ENCODE measurements around the gene ANKMY1. TPM values are rescaled to one million over a fixed set of nuclear protein-coding genes. Genes with fewer than 3 reads are reported as not detected.
"Not testable (repeated sequence)": the region's sequence is repeated elsewhere in the genome, so short reads cannot be mapped to it uniquely, and the experiment has no call there.

Gene ANKMY1
- total RNA-seq, 4 donors from 2014 or later = 18.0 to 22.7 (median 21.1) TPM

DNA sequence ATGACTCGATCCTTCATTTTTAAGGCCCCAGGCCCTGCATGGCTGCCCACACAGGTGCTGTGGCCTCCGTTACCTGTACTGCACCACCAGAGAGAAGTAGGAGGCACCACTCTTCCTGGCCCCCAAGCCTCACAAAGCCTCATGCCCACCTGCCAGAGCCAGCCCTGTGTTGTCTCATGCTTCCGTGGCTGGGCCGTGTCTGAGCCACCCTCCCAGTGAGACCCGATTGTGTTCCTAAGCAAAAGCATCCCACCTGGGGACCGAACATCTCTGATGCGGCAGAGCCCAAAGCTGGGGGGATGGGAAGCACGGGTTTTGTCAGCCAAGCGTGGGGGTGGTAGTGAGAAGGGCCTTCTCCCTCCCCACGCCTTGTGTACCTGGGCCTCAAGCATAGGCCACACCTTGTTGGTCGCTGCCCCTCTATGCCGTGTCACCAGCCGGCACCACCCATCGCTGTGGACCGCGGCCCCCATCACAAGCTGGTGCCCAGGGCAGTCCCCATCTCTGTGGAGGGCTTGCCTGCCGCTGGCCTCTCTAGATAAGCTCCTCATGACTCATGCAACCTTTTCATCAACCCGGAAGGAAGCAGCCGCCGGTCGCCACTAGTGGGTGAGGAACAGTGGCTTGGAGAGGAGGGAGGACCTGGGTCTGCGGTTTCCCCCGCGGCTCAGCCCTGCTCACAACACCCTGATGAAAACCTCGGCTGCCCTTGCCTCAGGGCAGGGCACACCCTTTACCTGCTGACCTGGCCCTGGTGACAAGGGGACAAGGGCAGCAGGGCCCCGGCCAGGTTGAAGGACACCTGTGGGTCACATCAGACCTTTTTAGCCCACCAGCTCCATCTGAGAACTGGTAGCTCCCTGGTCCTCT lies 7.8 kb upstream of the ANKMY1 start:
- no peak for TF ChIP-seq POLR2A (IDR thresholded peaks at IDR 0.05)
- TF ChIP-seq, protein P1, sequence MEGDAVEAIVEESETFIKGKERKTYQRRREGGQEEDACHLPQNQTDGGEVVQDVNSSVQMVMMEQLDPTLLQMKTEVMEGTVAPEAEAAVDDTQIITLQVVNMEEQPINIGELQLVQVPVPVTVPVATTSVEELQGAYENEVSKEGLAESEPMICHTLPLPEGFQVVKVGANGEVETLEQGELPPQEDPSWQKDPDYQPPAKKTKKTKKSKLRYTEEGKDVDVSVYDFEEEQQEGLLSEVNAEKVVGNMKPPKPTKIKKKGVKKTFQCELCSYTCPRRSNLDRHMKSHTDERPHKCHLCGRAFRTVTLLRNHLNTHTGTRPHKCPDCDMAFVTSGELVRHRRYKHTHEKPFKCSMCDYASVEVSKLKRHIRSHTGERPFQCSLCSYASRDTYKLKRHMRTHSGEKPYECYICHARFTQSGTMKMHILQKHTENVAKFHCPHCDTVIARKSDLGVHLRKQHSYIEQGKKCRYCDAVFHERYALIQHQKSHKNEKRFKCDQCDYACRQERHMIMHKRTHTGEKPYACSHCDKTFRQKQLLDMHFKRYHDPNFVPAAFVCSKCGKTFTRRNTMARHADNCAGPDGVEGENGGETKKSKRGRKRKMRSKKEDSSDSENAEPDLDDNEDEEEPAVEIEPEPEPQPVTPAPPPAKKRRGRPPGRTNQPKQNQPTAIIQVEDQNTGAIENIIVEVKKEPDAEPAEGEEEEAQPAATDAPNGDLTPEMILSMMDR (IDR thresholded peaks at IDR 0.05) = no peak
- no peak overlapping the region for H3K4me3 ChIP-seq (ENCODE audit: low read depth, poor library complexity, severe bottlenecking)
- intact Hi-C loops (cut with DNase I; ENCODE audit: low total_unique reads) = no loop called here
- WGBS, 2 donors = 40 to 47% methylated on average over 18 to 21 of the region's 26 CpGs
- peak; percentile 83 to 96 for DNase-seq (ENCODE audit: low spot score in 2 of 2)

DNA sequence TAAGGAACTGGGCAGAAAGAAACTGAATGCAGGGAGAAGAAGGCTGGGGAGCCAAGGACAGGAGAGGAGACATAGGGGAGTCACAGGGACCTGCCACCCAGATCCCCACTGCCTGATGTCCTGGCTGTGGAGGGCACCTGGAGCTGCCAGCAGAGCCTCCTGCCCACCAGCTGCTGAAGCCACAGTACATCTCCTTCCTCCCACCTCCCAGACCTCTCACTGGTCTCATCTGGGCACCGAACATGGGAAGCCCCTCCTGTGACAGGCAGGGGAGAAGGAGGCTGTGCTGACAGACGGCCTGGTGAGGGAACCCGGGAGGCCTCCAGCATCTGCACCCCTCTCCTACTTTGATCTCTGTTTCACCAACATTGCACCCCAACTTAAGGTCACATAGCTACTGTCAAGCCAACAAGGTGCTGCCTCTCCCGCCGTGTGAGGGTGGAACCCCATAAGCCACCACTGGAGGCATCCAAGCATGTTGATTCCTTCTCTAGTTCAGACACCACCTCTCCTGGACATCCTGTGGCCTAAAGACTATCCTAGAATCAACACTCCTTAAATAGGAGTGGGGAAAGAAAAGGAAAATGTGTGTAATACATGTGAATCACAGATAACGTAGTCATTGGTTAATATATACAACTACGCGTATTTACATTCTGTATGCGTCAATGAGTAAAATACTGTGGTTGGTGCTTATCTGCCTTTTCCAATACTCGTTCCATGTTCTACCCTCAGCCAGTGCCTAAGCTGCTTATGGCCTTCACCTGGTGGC lies 7.0 kb upstream of the ANKMY1 start:
- no peak overlapping the region for H3K4me3 ChIP-seq (ENCODE audit: low read depth, poor library complexity, severe bottlenecking)
- peak; percentile 11 to 48 for DNase-seq (ENCODE audit: low spot score in 2 of 2)
- WGBS, 2 donors = 82 to 86% methylated on average over 10 of the region's 10 CpGs
- TF ChIP-seq, protein P1 (IDR thresholded peaks at IDR 0.05) = no peak
- TF ChIP-seq POLR2A (IDR thresholded peaks at IDR 0.05) = no peak
- intact Hi-C loops (cut with DNase I; ENCODE audit: low total_unique reads) = no loop called here

DNA sequence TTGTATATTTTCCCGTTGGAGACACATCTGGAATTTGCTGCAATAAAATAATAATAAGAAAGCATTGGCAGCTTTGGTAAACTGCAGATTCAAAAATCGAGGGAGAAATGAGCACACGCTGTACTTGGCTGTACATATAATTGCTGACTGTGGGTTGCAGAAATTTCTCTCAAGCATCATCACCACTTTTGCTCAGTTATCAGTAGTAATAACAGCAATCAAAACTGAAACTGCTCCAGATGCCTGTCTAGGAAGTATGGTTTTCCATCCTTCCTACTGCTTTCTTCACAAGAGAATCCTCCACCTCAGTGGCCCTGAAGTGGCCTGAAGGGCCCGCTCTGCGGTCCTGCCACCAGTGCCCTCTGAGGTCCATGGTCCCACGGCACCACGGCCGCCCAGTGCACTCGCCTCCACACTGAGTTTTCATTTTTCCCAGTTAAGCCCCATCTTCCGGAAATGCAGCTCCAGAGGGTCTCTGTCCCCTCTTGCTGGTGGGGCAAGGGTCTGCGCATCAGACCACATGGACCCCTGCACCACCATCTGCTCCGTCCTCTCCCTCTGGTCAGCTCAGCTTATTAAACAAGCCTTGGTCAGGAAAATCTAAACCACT lies 6.3 kb upstream of the ANKMY1 start:
- TF ChIP-seq, protein P1 (IDR thresholded peaks at IDR 0.05) = no peak
- no peak for TF ChIP-seq POLR2A (IDR thresholded peaks at IDR 0.05)
- no peak for DNase-seq (ENCODE audit: low spot score in 2 of 2)
- H3K4me3 ChIP-seq (ENCODE audit: low read depth, poor library complexity, severe bottlenecking) = no peak overlapping the region
- intact Hi-C loops (cut with DNase I; ENCODE audit: low total_unique reads) = no loop called here
- 89 to 90% methylated on average over 12 of the region's 12 CpGs for WGBS, 2 donors

DNA sequence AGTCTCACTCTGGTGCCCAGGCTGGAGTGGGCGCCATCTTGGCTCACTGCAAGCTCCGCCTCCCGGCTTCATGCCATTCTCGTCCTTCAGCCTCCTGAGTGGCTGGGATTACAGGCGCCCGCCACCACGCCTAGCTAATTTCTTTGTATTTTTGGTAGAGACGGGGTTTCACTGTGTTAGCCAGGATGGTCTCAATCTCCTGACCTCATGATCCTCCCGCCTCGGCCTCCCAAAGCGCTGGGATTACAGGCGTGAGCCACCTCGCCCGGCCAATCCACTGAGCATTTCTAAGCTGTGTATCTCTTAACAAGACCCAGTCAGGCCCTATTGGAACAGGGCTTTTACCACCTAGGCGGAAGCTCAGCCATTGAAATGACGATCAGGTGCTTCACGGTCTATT lies 5.4 kb upstream of the ANKMY1 start:
- H3K4me3 ChIP-seq (ENCODE audit: low read depth, poor library complexity, severe bottlenecking); intact Hi-C loops (cut with DNase I; ENCODE audit: low total_unique reads): not testable (repeated sequence)
- WGBS, 2 donors = 94 to 97% methylated on average over 17 of the region's 17 CpGs
- peak in 1 of 2 donors; percentile 70 for DNase-seq (ENCODE audit: low spot score in 2 of 2)

DNA sequence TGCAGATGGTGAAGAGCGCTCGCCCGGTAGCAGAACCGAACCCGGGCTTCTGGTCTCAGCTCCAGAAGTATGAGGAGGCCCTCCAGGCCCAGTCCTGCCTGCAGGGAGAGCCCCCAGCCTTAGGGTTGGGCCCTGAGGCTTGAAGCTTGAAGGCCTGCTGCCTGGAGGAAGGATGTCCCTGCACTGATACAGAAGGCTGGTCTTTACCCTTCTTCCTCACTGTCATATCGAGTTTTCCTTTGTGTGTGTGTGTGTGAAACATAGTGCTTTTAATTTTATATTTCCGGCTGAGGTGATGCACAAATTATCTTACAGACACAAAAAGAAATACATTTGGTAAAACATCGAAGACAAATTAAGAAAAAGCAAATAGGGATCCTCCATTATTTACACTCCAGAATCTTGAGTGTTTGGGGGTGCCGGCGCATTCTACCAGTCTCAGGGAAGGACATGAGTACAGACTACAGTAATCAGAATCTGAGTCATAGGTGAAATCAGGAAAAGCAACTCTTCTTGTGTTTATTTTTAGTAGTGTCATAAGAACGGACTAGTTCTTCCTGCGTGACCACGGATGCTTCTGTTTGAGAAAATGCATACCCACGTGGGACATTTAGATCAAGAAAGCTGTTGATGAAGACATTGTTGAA lies 3.7 kb upstream of the ANKMY1 start:
- peak; percentile 21 to 73 for DNase-seq (ENCODE audit: low spot score in 2 of 2)
- intact Hi-C loops (cut with DNase I; ENCODE audit: low total_unique reads) = no loop called here
- H3K4me3 ChIP-seq (ENCODE audit: low read depth, poor library complexity, severe bottlenecking) = peak overlapping the region; percentile 22
- TF ChIP-seq, protein P1 (IDR thresholded peaks at IDR 0.05) = no peak
- no peak for TF ChIP-seq POLR2A (IDR thresholded peaks at IDR 0.05)
- 16 to 19% methylated on average over 12 of the region's 14 CpGs for WGBS, 2 donors

All from lower leg skin (tissue), 4 donors.